Right renal pelvis (tissue), 4 donors: Measurements from ENCODE around the gene OR1J2. TPM values are rescaled to one million over a fixed set of nuclear protein-coding genes. Genes with fewer than 3 reads are reported as not detected.
"Not testable (repeated sequence)": the region's sequence is repeated elsewhere in the genome, so short reads cannot be mapped to it uniquely, and the experiment has no call there.

Source experiments
- DNase-seq, 4 donors: peaks; one replicate each; pipeline ENCODE4 v3.0.0-alpha.2; 2013; ENCODE audit warnings: low read depth in 4 of 4, low spot score in 3 of 4, missing footprints in 1 of 4
- polyA plus RNA-seq, 4 donors: library from polyadenylated mRNA; unstranded; fragments of 120-200 nt; gene quantifications; one replicate each; pipeline ENCODE4 v1.2.1, GENCODE V29; 2013; ENCODE audit not compliant: insufficient read length in 4 of 4

The OR1J2 gene
- not detected for polyA plus RNA-seq

GRCh38 chr9:122510502-122510901, at the start of gene OR1J2:
Gene OR1J2 (plus strand): TSS chr9:122510802. CDS start chr9:122510802, 0 bp downstream.
- no peak for DNase-seq

- DNase-seq, result no peak
Measured at GRCh38 chr9:122463828-122464632, 46.6 kb upstream of the OR1J2 start.

GRCh38 chr9:122464633-122465567, 45.7 kb upstream of the OR1J2 start:
- DNase-seq, result peak; percentile 35 to 65 (median 58)

GRCh38 chr9:122466456-122466855, 44.1 kb upstream of the OR1J2 start:
- DNase-seq, result no peak

GRCh38 chr9:122468735-122469134, 41.9 kb upstream of the OR1J2 start:
- no peak for DNase-seq

GRCh38 chr9:122474561-122474960, 36.0 kb upstream of the OR1J2 start:
- DNase-seq, result no peak

- DNase-seq, result no peak
Measured at GRCh38 chr9:122475717-122476116, 34.9 kb upstream of the OR1J2 start.

GRCh38 chr9:122477346-122477745, 33.3 kb upstream of the OR1J2 start:
- no peak for DNase-seq

GRCh38 chr9:122477826-122478225, 32.8 kb upstream of the OR1J2 start, which contains the start of gene OR1J1:
Gene OR1J1 (minus strand): TSS chr9:122477926. CDS start chr9:122477926, 0 bp downstream.
- DNase-seq, result no peak

- no peak for DNase-seq
Measured at GRCh38 chr9:122479062-122479461, 31.5 kb upstream of the OR1J2 start.

GRCh38 chr9:122498883-122499288, 11.7 kb upstream of the OR1J2 start:
- DNase-seq, result no peak

- DNase-seq, result no peak
Measured at GRCh38 chr9:122506964-122507363, 3.6 kb upstream of the OR1J2 start.

GRCh38 chr9:122518226-122518625, 7.6 kb downstream of the OR1J2 start:
- DNase-seq, result no peak

GRCh38 chr9:122518841-122519240, 8.2 kb downstream of the OR1J2 start, which contains the start of gene OR1J4:
Gene OR1J4 (plus strand): TSS chr9:122519141. CDS start chr9:122519141, 0 bp downstream.
- no peak for DNase-seq

- DNase-seq, result no peak
Measured at GRCh38 chr9:122519376-122519775, 8.8 kb downstream of the OR1J2 start.

GRCh38 chr9:122526602-122527001, 16.0 kb downstream of the OR1J2 start:
- DNase-seq, result no peak

- DNase-seq, result no peak
Measured at GRCh38 chr9:122527193-122527592, 16.6 kb downstream of the OR1J2 start, which contains the start of gene OR1N1. Gene OR1N1 (minus strand): TSS chr9:122527293. CDS start chr9:122527293, 0 bp downstream.

GRCh38 chr9:122531157-122531556, 20.6 kb downstream of the OR1J2 start:
- DNase-seq, result not testable (repeated sequence)

- DNase-seq, result no peak
Measured at GRCh38 chr9:122536134-122536533, 25.5 kb downstream of the OR1J2 start.

GRCh38 chr9:122537066-122537465, 26.5 kb downstream of the OR1J2 start:
- DNase-seq, result not testable (repeated sequence)

GRCh38 chr9:122538757-122539156, 28.2 kb downstream of the OR1J2 start:
- DNase-seq, result no peak
